IMR-90 (cell line): ENCODE results near the gene LRFN2. TPM values are rescaled to one million over a fixed set of nuclear protein-coding genes. Genes with fewer than 3 reads are reported as not detected.

Experiments used
- ATAC-seq: fragments of 200-7000 bp; cut with Tn5 transposase; 2 replicates; pipeline ENCODE4 v1.9.1; 2020; ENCODE audit warnings: low read depth, mild to moderate bottlenecking, moderate library complexity
- BruUV-seq: library from RNA; stranded (reverse); fragments of 400-500 nt; replicated peaks from 2 replicates; lab custom pipeline; 2021; lab: Mats Ljungman, UMichigan
- CTCF ChIA-PET: fragments of 300-600 bp; formaldehyde crosslinking; extraction: SDS; loops from one replicate; lab custom pipeline; 2021; ENCODE audit warnings: antibody characterized with exemption; lab: Yijun Ruan, JAX
- POLR2A ChIA-PET: fragments of 300-600 bp; sonication (Branson Sonifier 250); formaldehyde crosslinking; loops from one replicate; lab custom pipeline; 2022; ENCODE audit warnings: antibody characterized with exemption; ENCODE audit not compliant: unreplicated experiment; lab: Charles Lee
- DNase-seq: peaks from one replicate; pipeline ENCODE4 v3.0.0; 2013
- H2AFZ ChIP-seq: replicated peaks from 2 replicates; pipeline ENCODE3; 2013; ENCODE audit warnings: low read length, mild to moderate bottlenecking; ENCODE audit not compliant: poor library complexity
- H2AK5ac ChIP-seq: 2 replicates; pipeline ENCODE4 v1.6.1; 2013; ENCODE audit warnings: low read depth, low read length, inconsistent platforms
- H2AK9ac ChIP-seq: replicated peaks from 2 replicates; pipeline ENCODE3; 2013; ENCODE audit warnings: mild to moderate bottlenecking, low read depth, low read length, moderate library complexity; ENCODE audit not compliant: poor library complexity
- H2BK120ac ChIP-seq: 2 replicates; pipeline ENCODE4 v1.6.1; 2013; ENCODE audit warnings: low read depth, low read length, inconsistent platforms
- H2BK15ac ChIP-seq: 3 replicates; pipeline ENCODE4 v1.6.1; 2013; ENCODE audit warnings: low read depth, low read length, inconsistent platforms
- H2BK20ac ChIP-seq: 2 replicates; pipeline ENCODE4 v1.6.1; 2013; ENCODE audit warnings: low read depth, mild to moderate bottlenecking, inconsistent platforms, low read length, moderate library complexity
- H2BK5ac ChIP-seq: 2 replicates; pipeline ENCODE4 v1.6.1; 2013; ENCODE audit warnings: mild to moderate bottlenecking, low read depth, low read length, inconsistent platforms; ENCODE audit not compliant: poor library complexity, severe bottlenecking
- H3K14ac ChIP-seq: replicated peaks from 2 replicates; pipeline ENCODE4 v1.6.1; 2013; ENCODE audit warnings: low read depth, low read length, inconsistent platforms
- H3K18ac ChIP-seq: 2 replicates; pipeline ENCODE4 v1.6.1; 2013; ENCODE audit warnings: low read depth, low read length, control low read depth
- H3K23ac ChIP-seq: 2 replicates; pipeline ENCODE4 v1.6.1; 2013; ENCODE audit warnings: low read depth, low read length, inconsistent platforms
- H3K27ac ChIP-seq: 2 replicates; pipeline ENCODE4 v1.5.1; 2013; ENCODE audit warnings: mild to moderate bottlenecking, control low read depth, low read length; ENCODE audit not compliant: insufficient read depth
- H3K27me3 ChIP-seq: 2 replicates; pipeline ENCODE4 v1.6.1; 2013; ENCODE audit warnings: low read length; ENCODE audit not compliant: control insufficient read depth, insufficient read depth
- H3K36me3 ChIP-seq: 2 replicates; pipeline ENCODE4 v1.6.1; 2013; ENCODE audit warnings: low read length, mixed read lengths; ENCODE audit not compliant: control insufficient read depth, insufficient read depth
- H3K4ac ChIP-seq: 2 replicates; pipeline ENCODE4 v1.6.1; 2013; ENCODE audit warnings: low read depth, low read length, inconsistent platforms
- H3K4me1 ChIP-seq: 2 replicates; pipeline ENCODE4 v1.6.1; 2013; ENCODE audit warnings: low read length, mixed read lengths; ENCODE audit not compliant: control insufficient read depth, insufficient read depth
- H3K4me2 ChIP-seq: 2 replicates; pipeline ENCODE4 v1.6.1; 2013; ENCODE audit warnings: low read depth, mild to moderate bottlenecking, control low read depth, low read length, moderate library complexity
- H3K4me3 ChIP-seq: 2 replicates; pipeline ENCODE4 v1.5.1; 2013; ENCODE audit warnings: low read depth, mild to moderate bottlenecking, control low read depth, low read length, moderate library complexity; ENCODE audit not compliant: insufficient read depth
- H3K56ac ChIP-seq: 2 replicates; pipeline ENCODE4 v1.6.1; 2013; ENCODE audit warnings: low read length, inconsistent platforms; ENCODE audit not compliant: insufficient read depth; ENCODE audit errors: extremely low read depth
- H3K79me1 ChIP-seq, 2 experiments: 2 replicates each; pipeline ENCODE4 v1.6.1; 2013; ENCODE audit warnings: low read length in 2 of 2, inconsistent platforms in 1 of 2, low read depth in 1 of 2
- H3K9ac ChIP-seq: 2 replicates; pipeline ENCODE4 v1.6.1; 2013; ENCODE audit warnings: low read depth, low read length, control low read depth
- H3K9me1 ChIP-seq: 2 replicates; pipeline ENCODE4 v1.6.1; 2013; ENCODE audit warnings: low read length, inconsistent platforms; ENCODE audit not compliant: insufficient read depth
- H3K9me3 ChIP-seq: 2 replicates; pipeline ENCODE4 v1.6.1; 2013; ENCODE audit warnings: low read length; ENCODE audit not compliant: control insufficient read depth, insufficient read depth
- H4K20me1 ChIP-seq: 2 replicates; pipeline ENCODE4 v1.6.1; 2013; ENCODE audit warnings: low read length, inconsistent platforms; ENCODE audit not compliant: insufficient read depth
- H4K5ac ChIP-seq: 2 replicates; pipeline ENCODE4 v1.6.1; 2013; ENCODE audit warnings: mild to moderate bottlenecking, low read depth, low read length, control low read depth
- H4K8ac ChIP-seq, 2 experiments: 2 replicates each; pipeline ENCODE4 v1.6.1; 2013; ENCODE audit warnings: low read depth in 2 of 2, low read length in 2 of 2, control low read depth in 1 of 2, inconsistent platforms in 1 of 2
- H4K91ac ChIP-seq: 2 replicates; pipeline ENCODE4 v1.6.1; 2013; ENCODE audit warnings: low read depth, low read length, inconsistent platforms; ENCODE audit not compliant: insufficient read depth
- BHLHE40 ChIP-seq: fragments of 150-350 bp; IDR thresholded peaks from 2 replicates; pipeline ENCODE4 v1.6.1; 2016; ENCODE audit warnings: mild to moderate bottlenecking, low read depth, low read length
- CHD1 ChIP-seq: IDR thresholded peaks from 2 replicates; pipeline ENCODE4 v1.6.1; 2012; ENCODE audit warnings: low read depth, low read length, improper control_type of control experiment
- CTCF ChIP-seq: conservative IDR thresholded peaks from 2 replicates; pipeline ENCODE4 v1.5.1; 2012; ENCODE audit warnings: mild to moderate bottlenecking, low read depth, low read length, improper control_type of control experiment
- FOS ChIP-seq: fragments of 150-350 bp; IDR thresholded peaks from 2 replicates; pipeline ENCODE4 v1.6.1; 2016; ENCODE audit warnings: low read depth, low read length
- MAZ ChIP-seq: IDR thresholded peaks from 2 replicates; pipeline ENCODE4 v1.6.1; 2012; ENCODE audit warnings: low read depth, mild to moderate bottlenecking, low read length, improper control_type of control experiment, moderate library complexity, borderline replicate concordance
- NFE2L2 ChIP-seq: fragments of 150-350 bp; IDR thresholded peaks from 2 replicates; pipeline ENCODE4 v1.6.1; 2016; ENCODE audit warnings: low read depth, mild to moderate bottlenecking, low read length
- POLR2A ChIP-seq: IDR thresholded peaks from 2 replicates; pipeline ENCODE4 v1.6.1; 2012; ENCODE audit warnings: mild to moderate bottlenecking, low read depth, low read length
- RAD21 ChIP-seq: IDR thresholded peaks from 2 replicates; pipeline ENCODE4 v1.6.1; 2012; ENCODE audit warnings: low read length, improper control_type of control experiment
- RFX5 ChIP-seq: IDR thresholded peaks from 2 replicates; pipeline ENCODE4 v1.8.0; 2012; ENCODE audit warnings: low read depth, mild to moderate bottlenecking, low read length, moderate library complexity
- SMC3 ChIP-seq: fragments of 150-350 bp; IDR thresholded peaks from 2 replicates; pipeline ENCODE4 v1.6.1; 2016; ENCODE audit warnings: low read depth, mild to moderate bottlenecking, antibody characterized with exemption, low read length, moderate library complexity
- USF2 ChIP-seq: fragments of 150-350 bp; IDR thresholded peaks from 2 replicates; pipeline ENCODE4 v1.6.1; 2017; ENCODE audit warnings: mild to moderate bottlenecking, antibody characterized with exemption, low read length, low read depth
- WGBS, 2 experiments: methylation state at CpG; one replicate each; pipeline versions ENCODE4 v1.1.5 to v1.1.7; 2013; ENCODE audit warnings: missing lambda C conversion rate in 2 of 2; ENCODE audit not compliant: insufficient read length in 1 of 2; ENCODE audit errors: extremely low coverage in 2 of 2; 5-methylcytosine and 5-hydroxymethylcytosine counted together
- dilution Hi-C: fragments of 300-500 bp; cut with HindIII; formaldehyde crosslinking; loops from one replicate; pipeline ENCODE4 v1.14.3; 2018; ENCODE audit warnings: low sequenced_read_pairs; ENCODE audit not compliant: unreplicated experiment
- in situ Hi-C: fragments of 300-500 bp; cut with MboI; formaldehyde crosslinking; loops from 3 replicates; pipeline ENCODE4 v1.14.3; 2019; ENCODE audit warnings: low sequenced_read_pairs, inconsistent platforms, mixed read lengths
- intact Hi-C: fragments of 100-400 bp; cut with micrococcal nuclease; formaldehyde crosslinking; loops from 2 replicates; pipeline ENCODE4 v1.10.0; 2022
- polyA plus RNA-seq, 3 experiments: library from polyadenylated mRNA; depleted of rRNA; stranded (reverse); fragments of >200 nt; gene quantifications; 2 replicates each; pipeline ENCODE4 v1.2.3, GENCODE V29; 2012; ENCODE audit warnings: low replicate concordance in 1 of 3
- total RNA-seq: library from RNA; depleted of rRNA; stranded (reverse); fragments of >200 nt; gene quantifications from 2 replicates; pipeline ENCODE4 v1.2.3, GENCODE V29; 2012

Gene LRFN2
- total and polyA plus RNA-seq, 2 of the 4 experiments (the other 2 are of a cell fraction): not detected

GRCh38 chr6:40535110-40535818 lies 51.9 kb downstream of the LRFN2 start:
- DNase-seq: no peak
- intact Hi-C loops: no loop called here
- no peak overlapping the region for H4K5ac ChIP-seq
- H2BK5ac ChIP-seq: no peak overlapping the region
- no peak overlapping the region for H2BK15ac ChIP-seq
- no peak overlapping the region for H3K18ac ChIP-seq
- no peak for ATAC-seq
- H2AK5ac ChIP-seq: no peak overlapping the region
- no peak for TF ChIP-seq POLR2A
- no peak for TF ChIP-seq RAD21
- no peak for TF ChIP-seq FOS
- TF ChIP-seq CHD1: no peak
- no peak for TF ChIP-seq NFE2L2
- TF ChIP-seq SMC3: no peak
- TF ChIP-seq BHLHE40: no peak
- no peak for TF ChIP-seq CTCF
- no peak for TF ChIP-seq RFX5
- no peak for TF ChIP-seq USF2
- TF ChIP-seq MAZ: no peak
- H3K4ac ChIP-seq: no peak overlapping the region
- H2BK120ac ChIP-seq: no peak overlapping the region
- CTCF ChIA-PET: interaction anchor here (0.6 kb wide), 1 partner anchor 28 kb away, joined by 3 read pairs; no protein-coding TSS in a partner anchor
- H3K27me3 ChIP-seq: no peaks in the 10 kb centered on the region; the same call in 1 of the 2 replicates
- no peaks in the 10 kb centered on the region for H3K4me1 ChIP-seq
- H4K8ac ChIP-seq: no peak overlapping the region
- no peak overlapping the region for H2BK20ac ChIP-seq
- dilution Hi-C loops: no loop called here
- no peaks in the 10 kb centered on the region for H3K79me1 ChIP-seq
- H3K56ac ChIP-seq: no peak overlapping the region
- no CpG with 5 or more reads among the region's 3 CpGs for WGBS, 2 experiments
- no peak overlapping the region for H3K4me2 ChIP-seq
- H3K36me3 ChIP-seq: no peaks in the 10 kb centered on the region
- in situ Hi-C loops: no loop called here
- no peak overlapping the region for H2AK9ac ChIP-seq
- H4K91ac ChIP-seq: no peak overlapping the region
- BruUV-seq: no TSS peak
- no peaks in the 10 kb centered on the region for H3K9me1 ChIP-seq
- no peak overlapping the region for H3K14ac ChIP-seq
- no peaks in the 10 kb centered on the region for H4K20me1 ChIP-seq
- no peak overlapping the region for H3K9ac ChIP-seq
- no peak overlapping the region for H2AFZ ChIP-seq
- no peak overlapping the region for H3K27ac ChIP-seq
- no peaks in the 10 kb centered on the region for H3K9me3 ChIP-seq
- POLR2A ChIA-PET: no interaction called here
- H3K23ac ChIP-seq: no peak overlapping the region
- no peak overlapping the region for H3K4me3 ChIP-seq
